OCI-LY1 (cell line): ENCODE measurements around the gene PAK4.

ENCODE experiments used
- CTCF ChIP-seq: fragments of 200-600 bp; sonication (generic), shearing (Covaris generic); IDR thresholded peaks from 2 replicates; pipeline ENCODE4 v1.5.1; 2017; ENCODE audit warnings: mild to moderate bottlenecking, antibody characterized with exemption, low read length, moderate library complexity, mixed read lengths
- EZH2 ChIP-seq: fragments of 200-600 bp; sonication (generic), shearing (Covaris generic); IDR thresholded peaks from 2 replicates; pipeline ENCODE4 v1.8.0; 2017; ENCODE audit warnings: borderline replicate concordance, mixed run types, mild to moderate bottlenecking, antibody characterized with exemption, low read length, moderate library complexity, mixed read lengths

- no peak for TF ChIP-seq CTCF
- no peak for TF ChIP-seq EZH2
Measured at GRCh38 chr19:39146686-39147450, 21.3 kb downstream of the PAK4 start.
